Central memory CD4-positive, alpha-beta T cell (primary cell): Measurements from ENCODE around the gene PPIL1.

Experiments used
- DNase-seq: peaks from one replicate; pipeline ENCODE4 v3.0.0; 2022

Gene PPIL1

GRCh38 chr6:36888654-36889481 lies 14.3 kb upstream of the PPIL1 start:
- DNase-seq: no peak

DNA sequence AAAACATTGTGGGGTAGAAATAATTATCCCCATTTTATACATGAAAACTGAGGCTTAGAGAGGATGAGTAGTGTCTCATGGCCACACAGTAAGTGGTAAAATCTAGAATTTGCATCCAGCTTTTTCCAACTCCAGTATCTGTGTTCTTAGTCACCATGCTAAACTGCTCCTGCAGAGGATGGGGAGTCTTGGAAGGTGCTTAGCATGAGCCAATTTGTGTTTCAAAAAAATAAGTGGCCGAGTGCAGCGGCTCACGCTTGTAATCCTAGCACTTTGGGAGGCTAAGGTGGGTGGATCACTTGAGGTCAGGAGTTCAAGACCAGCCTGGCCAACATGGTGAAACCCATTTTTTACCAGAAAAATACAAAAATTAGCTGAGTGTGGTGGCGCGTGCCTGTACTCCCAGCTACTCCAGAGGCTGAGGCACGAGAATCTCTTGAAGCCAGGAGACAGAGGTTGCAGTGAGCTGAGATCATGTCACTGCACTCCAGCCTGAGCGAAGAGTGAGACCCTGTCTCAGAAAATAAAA lies 13.6 kb upstream of the PPIL1 start:
- no peak for DNase-seq

GRCh38 chr6:36886950-36887618 lies 12.5 kb upstream of the PPIL1 start:
- DNase-seq: no peak

DNA sequence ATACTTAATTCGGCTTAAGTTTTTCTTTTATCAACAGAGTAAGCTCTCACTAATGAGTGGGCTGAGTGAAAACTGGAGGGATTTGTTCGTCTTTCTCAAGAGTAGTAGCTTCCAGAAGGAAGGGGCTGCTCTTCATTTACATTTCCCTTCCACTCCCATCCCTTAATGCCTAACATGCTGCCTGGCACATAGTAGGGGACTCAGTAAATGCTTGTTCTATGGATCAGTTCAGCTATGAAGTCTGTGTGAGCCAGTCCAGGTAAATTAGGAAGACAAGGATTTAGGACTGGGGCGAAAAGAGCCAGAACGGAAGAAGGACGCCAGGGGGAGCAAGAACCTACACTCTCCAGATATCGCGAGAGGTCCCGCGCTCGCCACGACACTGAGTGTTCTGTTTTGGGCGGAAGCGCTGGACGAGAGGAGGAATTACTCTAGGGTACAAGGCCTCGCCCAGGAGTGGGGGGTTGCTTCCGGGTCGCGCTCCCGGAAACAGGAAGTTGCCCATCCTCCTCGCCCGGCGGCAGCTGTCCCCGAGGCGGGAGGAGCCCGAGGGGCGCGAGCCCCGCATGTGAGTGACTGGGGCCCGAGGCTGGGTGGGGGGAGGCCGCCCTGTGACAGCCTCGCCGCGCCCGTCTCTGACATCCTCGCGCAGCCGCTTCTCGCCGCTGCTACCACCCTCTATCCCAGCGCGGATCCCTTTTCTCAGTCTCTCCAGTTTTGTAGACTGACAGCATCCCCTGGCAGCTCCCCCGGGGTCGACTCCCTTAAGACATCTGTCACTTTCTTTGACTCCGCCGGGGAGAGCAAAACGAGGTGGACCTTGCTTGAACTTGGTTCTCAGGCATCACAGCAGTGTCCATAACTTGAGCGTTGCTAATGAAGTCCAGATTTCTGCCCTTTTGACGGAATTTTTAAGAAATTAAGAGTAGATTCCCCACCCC lies 11.1 kb upstream of the PPIL1 start, which contains the start of gene C6orf89:
Gene C6orf89, plus strand, starts transcription at position 492 of the 941 bp plus-strand sequence. CDS start 13,493 bp downstream, outside the sequence.
- peak; percentile 96 for DNase-seq

DNA sequence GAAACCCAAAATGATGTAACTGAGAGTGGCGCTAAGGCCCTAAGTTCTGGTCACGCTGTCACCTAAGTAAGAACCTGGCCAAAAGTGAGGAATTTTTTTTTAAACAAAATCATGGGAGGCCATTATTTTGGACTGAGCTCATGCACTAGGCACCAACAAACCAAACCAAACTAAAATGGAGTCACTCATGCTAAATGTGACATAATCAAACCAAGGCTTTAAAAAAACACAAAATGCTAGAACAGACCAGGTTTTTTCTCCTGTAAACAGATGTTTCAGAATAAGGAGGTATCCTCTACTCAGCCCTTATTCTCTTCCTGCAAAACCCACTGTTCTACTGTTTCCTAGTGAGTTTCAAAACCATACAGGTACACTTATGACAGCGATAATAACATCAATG lies 10.0 kb upstream of the PPIL1 start:
- no peak for DNase-seq

GRCh38 chr6:36875250-36875633 lies 639 bp upstream of the PPIL1 start:
- no peak for DNase-seq

- DNase-seq: no peak
These were observed 776 bp downstream of the PPIL1 start for GRCh38 chr6:36873612-36874442.

DNA sequence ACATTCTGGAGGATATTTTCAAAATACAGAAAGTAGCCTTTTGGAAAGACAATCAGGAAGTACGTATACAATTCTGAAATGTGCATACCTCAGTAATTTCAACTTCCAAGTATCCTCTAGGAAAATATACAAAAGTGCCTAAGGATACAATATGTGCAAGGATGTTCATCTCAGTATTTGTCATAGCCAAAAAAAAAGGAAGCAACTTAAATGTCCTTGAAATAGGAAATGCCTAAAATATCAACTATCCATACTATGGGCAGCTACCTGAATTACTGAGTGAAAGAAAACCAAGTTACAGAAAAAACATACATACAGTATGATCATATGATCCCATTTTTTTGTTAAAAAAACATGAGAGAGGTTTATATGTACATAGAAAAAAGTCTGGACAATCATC lies 1.5 kb downstream of the PPIL1 start:
- no peak for DNase-seq

- no peak for DNase-seq
These were observed 2.9 kb downstream of the PPIL1 start for GRCh38 chr6:36871686-36872085.

GRCh38 chr6:36867471-36868224 lies 7.0 kb downstream of the PPIL1 start:
- DNase-seq: no peak

GRCh38 chr6:36865835-36866234 lies 8.8 kb downstream of the PPIL1 start:
- no peak for DNase-seq

DNA sequence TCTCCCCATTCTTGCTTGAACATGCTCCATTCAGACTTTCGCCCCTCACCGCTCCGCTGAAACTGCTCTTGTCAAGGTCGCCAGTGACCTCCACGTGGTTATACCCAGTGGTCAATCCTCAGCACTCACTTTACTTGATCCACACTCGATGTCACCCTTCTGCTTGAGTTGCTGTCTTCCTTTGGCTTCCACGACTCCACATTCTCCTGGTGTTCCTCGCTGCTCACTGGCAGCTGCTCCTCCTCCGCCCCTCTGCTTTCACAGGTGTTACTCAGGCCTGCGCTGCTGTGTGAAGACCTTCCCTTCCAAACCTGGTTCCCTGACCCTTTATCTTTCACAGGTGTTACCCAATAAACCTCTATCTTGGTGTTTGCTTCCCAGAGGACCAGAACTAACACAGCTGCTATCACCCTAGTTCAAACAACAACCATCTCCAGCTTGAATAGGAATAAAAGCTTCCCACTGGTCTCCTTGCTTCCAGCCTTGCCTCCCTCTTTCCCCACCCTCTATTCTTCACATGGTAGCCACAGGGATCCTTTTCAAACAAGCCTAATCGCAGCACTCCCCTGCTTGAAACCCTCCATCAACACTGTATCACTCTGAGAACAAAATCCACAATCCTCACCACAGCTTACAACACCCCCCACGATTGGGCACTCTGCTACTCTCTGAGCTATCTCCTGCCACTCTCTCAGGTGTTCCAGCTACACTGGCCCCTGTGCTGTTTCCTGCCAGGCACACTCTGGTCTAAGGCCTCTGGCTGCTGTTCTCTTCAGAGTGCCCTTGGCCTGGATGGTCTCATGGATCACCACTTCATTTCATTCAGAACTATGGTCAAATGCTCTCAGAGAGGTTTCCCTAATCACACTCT lies 10.7 kb downstream of the PPIL1 start:
- no peak for DNase-seq

DNA sequence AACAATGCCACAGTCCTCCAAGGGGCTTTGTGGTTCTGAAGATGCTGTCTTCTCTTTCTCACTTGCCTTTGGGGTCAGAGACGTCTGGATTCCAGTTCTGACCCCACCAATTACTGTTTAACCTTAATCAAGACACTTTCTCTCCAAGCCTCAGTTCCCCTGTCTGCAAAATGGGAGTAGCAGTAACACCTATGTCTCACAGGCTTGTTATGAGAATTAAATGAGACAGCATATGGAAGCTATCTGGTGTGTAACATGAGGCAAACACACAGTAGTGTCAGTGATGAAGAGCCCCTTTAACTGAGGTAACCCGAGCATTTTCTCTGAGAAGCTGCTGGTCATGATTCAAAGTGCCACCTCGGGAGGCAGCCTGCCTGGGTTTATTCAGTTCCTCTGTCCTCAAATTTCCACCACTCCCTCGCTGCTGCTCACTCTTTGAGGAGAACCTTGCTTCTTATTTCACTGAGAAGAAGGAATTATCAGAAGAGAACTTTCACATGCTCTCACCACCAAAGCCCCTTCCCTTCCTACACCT lies 11.7 kb downstream of the PPIL1 start:
- DNase-seq: no peak

DNA sequence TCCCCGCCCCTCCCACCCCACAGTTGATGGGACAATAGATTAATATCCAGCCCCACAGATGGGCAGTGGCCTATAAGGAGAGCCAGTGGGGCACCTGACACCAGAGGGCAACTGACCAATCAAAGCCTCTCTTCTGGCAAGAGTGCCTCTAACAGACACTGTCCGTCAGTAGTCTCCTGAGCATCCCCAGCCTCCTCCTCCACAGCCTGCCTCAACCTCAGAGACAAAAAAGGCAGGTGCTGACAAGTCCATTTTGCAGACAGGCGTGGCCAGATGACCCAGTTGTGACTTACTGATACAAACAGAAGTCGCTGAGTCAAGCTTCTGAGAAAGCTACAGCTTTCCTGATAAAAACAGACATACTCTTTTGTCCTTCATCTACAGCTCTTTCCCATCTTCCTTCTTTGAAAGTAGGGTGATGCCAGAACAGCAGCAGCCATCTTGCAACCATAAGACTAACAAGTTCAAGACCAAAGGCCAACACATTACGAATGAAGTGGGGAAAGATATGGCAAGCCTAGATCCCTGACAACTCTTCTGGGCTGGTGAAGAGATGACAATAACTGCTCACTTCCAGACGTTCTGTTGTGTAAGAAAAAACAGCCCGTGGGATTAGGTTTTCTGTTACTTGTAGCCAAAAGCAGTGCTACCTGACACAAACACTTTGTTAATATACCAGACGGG lies 12.3 kb downstream of the PPIL1 start:
- no peak for DNase-seq

DNA sequence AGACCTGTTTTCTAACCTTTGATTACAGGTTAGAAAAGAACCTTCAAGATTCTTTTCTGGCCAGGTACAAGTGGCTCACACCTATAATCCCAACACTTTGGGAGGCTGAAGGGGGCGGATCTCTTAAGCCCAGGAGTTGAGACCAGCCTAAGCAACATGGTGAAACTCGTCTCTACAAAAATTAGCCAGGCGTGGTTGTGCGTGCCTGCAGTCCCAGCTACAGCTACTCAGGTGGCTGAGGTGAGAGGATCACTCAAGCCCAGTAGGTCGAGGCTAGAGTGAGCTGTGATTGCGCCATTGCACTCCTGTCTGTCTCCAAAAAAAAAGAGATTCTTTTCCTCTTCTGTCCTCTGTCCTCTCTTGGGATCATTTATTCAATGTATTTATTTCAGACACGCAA lies 14.5 kb downstream of the PPIL1 start:
- DNase-seq: no peak

DNA sequence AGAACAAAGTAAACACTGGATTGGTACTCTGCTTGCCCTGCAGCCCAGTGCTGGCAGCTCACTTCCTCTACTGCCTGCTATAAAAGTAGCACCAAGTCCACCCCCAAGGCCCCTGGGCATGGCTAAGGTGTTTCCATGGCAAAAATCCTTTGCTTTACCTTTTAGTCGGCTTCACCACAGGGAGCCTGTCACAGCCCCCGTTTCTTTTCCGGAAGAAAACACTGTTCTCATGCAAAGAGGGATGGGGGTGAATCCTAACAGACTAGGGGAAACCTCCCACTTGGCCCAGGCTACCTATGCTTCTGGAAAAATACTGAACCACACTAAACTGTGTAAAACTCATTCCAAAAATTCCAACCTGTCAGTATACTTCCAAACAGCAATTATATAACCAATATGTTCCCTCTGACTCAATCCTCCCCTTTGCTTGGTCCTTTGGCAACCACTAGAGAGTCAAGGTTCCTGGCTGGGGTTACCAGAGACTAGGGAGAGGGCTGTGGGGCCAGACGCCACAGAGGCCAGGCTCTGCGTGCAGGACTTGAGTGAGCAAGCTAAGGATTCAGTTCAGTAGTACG lies 16.1 kb downstream of the PPIL1 start:
- DNase-seq: no peak

GRCh38 chr6:36857325-36857724 lies 17.3 kb downstream of the PPIL1 start:
- no peak for DNase-seq

DNA sequence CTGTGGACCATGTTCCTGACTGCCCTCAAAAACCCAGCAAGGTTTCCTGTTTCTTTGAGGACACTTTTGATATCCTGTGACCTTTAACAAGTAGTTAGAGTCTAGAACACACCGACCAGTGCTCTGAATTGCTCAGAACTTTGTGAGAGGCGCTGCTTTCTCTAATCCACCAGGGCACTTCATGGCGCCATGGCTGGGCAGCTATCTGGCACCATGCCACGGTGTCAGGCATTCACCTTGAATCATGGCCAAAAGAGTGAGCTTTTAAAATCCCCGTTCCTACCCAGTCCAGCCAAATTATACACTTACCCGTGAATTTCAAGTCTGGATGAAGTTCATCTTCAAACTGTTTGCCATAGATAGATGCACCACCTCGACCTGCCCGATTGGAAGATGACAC lies 18.3 kb downstream of the PPIL1 start:
- DNase-seq: no peak

DNA sequence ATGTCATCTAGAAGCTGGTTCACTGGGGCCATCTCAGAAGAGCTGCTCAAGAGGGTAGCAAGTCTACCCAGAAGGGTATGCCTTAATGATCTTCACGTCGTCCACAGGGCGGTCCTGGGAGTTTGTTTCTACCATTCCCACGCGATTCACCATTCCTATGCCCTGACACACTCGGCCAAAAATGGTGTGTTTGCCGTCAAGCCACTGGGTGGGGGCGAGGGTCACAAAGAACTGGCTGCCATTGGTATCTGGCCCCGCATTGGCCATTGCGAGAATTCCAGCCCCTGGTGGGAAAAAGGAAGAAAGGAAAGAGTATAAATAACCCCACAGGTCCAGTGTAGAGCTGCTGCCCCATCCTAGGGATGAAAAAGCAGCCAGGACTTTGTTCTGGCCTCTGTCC lies 18.9 kb downstream of the PPIL1 start:
- DNase-seq: no peak
